Measurements from ENCODE around the gene PCIF1. TPM values are rescaled to one million over a fixed set of nuclear protein-coding genes. Genes with fewer than 3 reads are reported as not detected.
"Not testable (repeated sequence)": the region's sequence is repeated elsewhere in the genome, so short reads cannot be mapped to it uniquely, and the experiment has no call there.

PCIF1 gene
- total RNA-seq, 6 experiments from 2014 or later: 14.8 to 23.1 (median 19.5) TPM

DNA sequence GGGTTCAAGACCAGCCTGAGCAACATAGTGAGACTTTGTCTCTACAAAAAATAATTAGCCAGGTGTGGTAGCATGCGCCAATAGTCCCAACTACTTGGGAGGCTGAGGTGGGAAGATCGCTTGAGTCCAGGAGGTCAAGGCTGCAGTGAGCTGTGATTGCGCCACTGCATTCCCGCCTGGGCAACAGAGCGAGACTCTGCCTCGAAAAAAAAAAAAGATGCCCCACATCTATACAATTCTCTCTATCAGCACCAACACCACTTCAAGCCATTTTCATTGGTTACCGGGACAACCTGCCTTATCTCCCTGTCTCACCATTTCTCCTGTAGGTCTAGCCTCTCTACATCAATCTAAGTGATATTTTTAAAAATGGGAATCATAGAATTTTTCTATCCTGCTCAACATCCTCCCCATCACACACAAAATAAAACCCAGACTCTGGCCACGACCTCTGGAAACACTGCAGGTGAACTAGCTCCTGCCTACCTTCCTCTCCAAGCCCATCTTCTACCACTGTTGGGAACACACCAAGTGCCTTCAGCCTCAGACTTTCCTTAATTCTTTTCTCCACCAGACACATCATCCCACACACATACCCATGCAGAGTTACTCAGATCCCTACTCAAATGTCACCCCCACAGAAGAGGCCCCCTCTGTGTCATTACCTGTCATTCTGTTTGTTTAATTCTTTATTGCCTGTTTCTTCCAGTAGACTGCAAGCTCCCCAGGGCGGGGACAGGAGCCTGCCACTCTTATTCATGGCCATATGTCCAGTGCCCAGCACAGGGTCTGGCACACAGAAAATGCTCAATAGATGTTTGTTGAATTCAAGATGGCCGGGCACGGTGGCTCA is 12.9 kb upstream of the PCIF1 start:
- H3K27ac Mint-ChIP-seq: no peak overlapping the region
- peaks cover 30% of the 10 kb centered on the region for H3K4me1 Mint-ChIP-seq (ENCODE audit: low read depth)
- no peak for DNase-seq
- no peak for TF ChIP-seq CTCF (IDR thresholded peaks at IDR 0.05)
- no peaks in the 10 kb centered on the region for H3K9me3 Mint-ChIP-seq
- H3K36me3 Mint-ChIP-seq (ENCODE audit: low read depth): no peaks in the 10 kb centered on the region
- H3K27me3 Mint-ChIP-seq (ENCODE audit: insufficient read depth): peaks cover 5% of the 10 kb centered on the region
- H3K4me3 Mint-ChIP-seq: no peak overlapping the region

GRCh38 chr20:45924391-45925261 is 9.9 kb upstream of the PCIF1 start:
- no peak for DNase-seq
- peaks cover 3% of the 10 kb centered on the region for H3K27me3 Mint-ChIP-seq (ENCODE audit: insufficient read depth)
- no peak overlapping the region for H3K27ac Mint-ChIP-seq
- H3K4me1 Mint-ChIP-seq (ENCODE audit: low read depth): peaks cover 17% of the 10 kb centered on the region
- H3K36me3 Mint-ChIP-seq (ENCODE audit: low read depth): no peaks in the 10 kb centered on the region
- no peak for TF ChIP-seq CTCF (IDR thresholded peaks at IDR 0.05)
- no peaks in the 10 kb centered on the region for H3K9me3 Mint-ChIP-seq
- peak overlapping the region; percentile 41; the same call in 1 of the 2 replicates for H3K4me3 Mint-ChIP-seq

GRCh38 chr20:45925821-45926506 is 8.5 kb upstream of the PCIF1 start:
- no peak for TF ChIP-seq CTCF (IDR thresholded peaks at IDR 0.05)
- Mint-ChIP-seq H3K4me3 (no peak overlapping the region), H3K4me1 (ENCODE audit: low read depth) (peaks cover 6% of the 10 kb centered on the region), H3K27ac (no peak overlapping the region), H3K27me3 (ENCODE audit: insufficient read depth) (peaks cover 3% of the 10 kb centered on the region), H3K9me3 (no peaks in the 10 kb centered on the region), H3K36me3 (ENCODE audit: low read depth) (no peaks in the 10 kb centered on the region)
- DNase-seq: no peak

DNA sequence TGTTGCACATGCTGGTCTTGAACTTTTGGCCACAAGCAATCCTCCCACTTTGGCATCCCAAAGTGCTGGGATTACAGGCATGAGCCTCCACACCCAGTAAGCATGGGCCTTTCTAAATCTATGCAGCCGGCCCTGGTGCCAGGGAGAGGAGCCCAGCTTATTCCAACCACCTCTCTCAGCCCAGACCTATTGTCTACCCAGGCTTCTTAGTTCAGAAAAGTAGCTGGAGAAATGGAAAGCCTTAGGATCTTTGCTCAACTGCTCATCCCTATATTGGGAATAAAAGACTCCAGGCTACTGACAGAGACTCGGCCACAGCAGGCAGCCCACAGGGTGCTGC is 7.8 kb upstream of the PCIF1 start:
- no peaks in the 10 kb centered on the region; the same call in 1 of the 2 replicates for H3K27me3 Mint-ChIP-seq (ENCODE audit: insufficient read depth)
- no peak for DNase-seq
- H3K27ac Mint-ChIP-seq: no peak overlapping the region
- peaks cover 6% of the 10 kb centered on the region for H3K4me1 Mint-ChIP-seq (ENCODE audit: low read depth)
- H3K36me3 Mint-ChIP-seq (ENCODE audit: low read depth): no peaks in the 10 kb centered on the region
- no peaks in the 10 kb centered on the region for H3K9me3 Mint-ChIP-seq
- H3K4me3 Mint-ChIP-seq: no peak overlapping the region
- TF ChIP-seq CTCF (IDR thresholded peaks at IDR 0.05): no peak

DNA sequence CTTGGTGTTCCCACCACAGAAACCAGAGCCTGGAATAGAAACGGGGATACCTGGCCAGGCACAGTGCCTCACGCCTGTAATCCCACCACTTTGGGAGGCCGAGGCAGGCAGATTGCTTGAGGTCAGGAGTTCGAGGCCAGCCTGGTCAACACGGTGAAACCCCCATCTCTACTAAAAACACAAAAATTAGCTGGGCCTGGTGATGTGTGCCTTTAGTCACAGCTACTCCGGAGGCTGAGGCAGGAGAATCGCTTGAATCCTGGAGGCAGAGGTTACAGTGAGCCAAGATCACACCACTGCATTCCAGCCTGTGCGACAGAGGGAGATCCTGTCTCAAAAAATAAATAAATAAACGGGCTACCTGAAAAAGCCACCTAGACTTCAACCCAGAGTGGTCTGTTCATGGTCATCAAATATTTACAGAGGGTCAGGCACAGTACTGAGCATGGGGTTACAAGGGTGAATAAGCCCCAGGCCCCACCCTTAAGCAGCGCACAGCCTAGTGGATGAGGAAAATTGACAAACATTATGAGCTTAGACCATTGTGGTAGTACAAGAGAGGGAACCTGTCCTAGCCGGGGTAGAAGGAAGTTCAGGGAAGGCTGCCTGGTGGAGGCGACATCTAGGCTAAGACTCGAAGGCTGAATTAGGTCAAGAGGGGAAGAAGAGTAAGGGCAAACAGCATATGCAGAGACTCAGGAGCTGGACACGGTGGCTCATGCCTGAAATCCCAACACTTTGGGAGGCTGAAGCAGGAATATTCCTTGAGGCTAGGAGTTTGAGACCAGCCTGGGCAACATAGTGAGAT is 7.2 kb upstream of the PCIF1 start:
- H3K36me3 Mint-ChIP-seq (ENCODE audit: low read depth): no peaks in the 10 kb centered on the region
- TF ChIP-seq CTCF (IDR thresholded peaks at IDR 0.05): no peak
- no peak overlapping the region for H3K4me3 Mint-ChIP-seq

DNA sequence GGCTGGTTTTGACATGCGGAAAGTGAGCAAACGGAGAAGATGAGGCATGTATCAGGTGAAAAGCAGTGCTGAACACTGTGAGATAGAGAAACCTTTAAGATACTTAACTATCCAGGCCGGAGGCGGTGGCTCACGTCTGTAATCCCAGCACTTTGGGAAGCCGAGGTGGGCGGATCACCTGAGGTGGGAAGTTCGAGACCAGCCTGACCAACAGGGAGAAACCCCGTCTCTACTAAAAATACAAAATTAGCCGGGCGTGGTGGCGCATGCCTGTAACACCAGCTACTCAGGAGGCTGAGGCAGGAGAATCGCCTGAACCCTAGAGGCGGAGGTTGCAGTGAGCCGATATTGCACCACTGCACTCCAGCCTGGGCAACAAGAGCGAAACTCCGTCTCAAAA is 2.8 kb upstream of the PCIF1 start:
- not testable (repeated sequence) for DNase-seq; H3K36me3 Mint-ChIP-seq (ENCODE audit: low read depth); H3K9me3 Mint-ChIP-seq; H3K27me3 Mint-ChIP-seq (ENCODE audit: insufficient read depth); H3K27ac Mint-ChIP-seq; H3K4me3 Mint-ChIP-seq
- peaks cover 12% of the 10 kb centered on the region for H3K4me1 Mint-ChIP-seq (ENCODE audit: low read depth)

More for the DNA sequence above, 7.2 kb upstream of the PCIF1 start:
- no peak overlapping the region for H3K27ac Mint-ChIP-seq
- H3K4me1 Mint-ChIP-seq (ENCODE audit: low read depth): peaks cover 6% of the 10 kb centered on the region
- H3K27me3 Mint-ChIP-seq (ENCODE audit: insufficient read depth): no peaks in the 10 kb centered on the region; the same call in 1 of the 2 replicates
- no peaks in the 10 kb centered on the region for H3K9me3 Mint-ChIP-seq
- no peak for DNase-seq

Measured in HFFc6 (cell line).